HCT116 (cell line): ENCODE data around the gene PRKCZ. TPM values are rescaled to one million over a fixed set of nuclear protein-coding genes. Genes with fewer than 3 reads are reported as not detected.

ENCODE experiments used
- ATAC-seq: fragments of 200-7000 bp; cut with Tn5 transposase; 2 replicates; pipeline ENCODE4 v1.9.1; 2020; ENCODE audit warnings: mild to moderate bottlenecking, moderate library complexity
- BruUV-seq: library from RNA; stranded (reverse); fragments of 400-500 nt; replicated peaks from 2 replicates; lab custom pipeline; 2021; lab: Mats Ljungman, UMichigan
- CTCF ChIA-PET: fragments of 300-600 bp; sonication (Branson Sonifier 250); formaldehyde crosslinking; loops from one replicate; lab custom pipeline; 2021; ENCODE audit warnings: antibody characterized with exemption; lab: Charles Lee
- POLR2A ChIA-PET: fragments of 300-600, 350-600 bp; sonication (Branson Sonifier 250); formaldehyde crosslinking; loops from one replicate; lab custom pipeline; 2021; ENCODE audit warnings: antibody characterized with exemption; lab: Charles Lee
- RAD21 ChIA-PET, 2 experiments: fragments of 300-600 bp; sonication (Branson Sonifier 250); formaldehyde crosslinking; loops; one replicate each; lab custom pipeline; 2023; ENCODE audit warnings: low total read pairs in 2 of 2; ENCODE audit not compliant: uncharacterized antibody in 2 of 2, unreplicated experiment in 2 of 2, low non-redundant PET in 1 of 2; lab: Charles Lee
- DNase-seq: peaks from one replicate; pipeline ENCODE4 v3.0.0-alpha.2; 2010; ENCODE audit warnings: low read depth, low spot score
- H2AFZ ChIP-seq: fragments of 200-600 bp; shearing (Covaris generic), sonication (generic); 2 replicates; pipeline ENCODE4 v1.6.1; 2017; ENCODE audit warnings: low read depth, mixed run types, mixed read lengths, antibody characterized with exemption, low read length; ENCODE audit not compliant: poor library complexity, severe bottlenecking
- H3K27ac ChIP-seq: 2 replicates; pipeline ENCODE4 v1.5.1; 2012; ENCODE audit warnings: low read depth, low read length
- H3K27me3 ChIP-seq: fragments of 200-600 bp; sonication (generic); 2 replicates; pipeline ENCODE4 v1.6.1; 2016; ENCODE audit warnings: mixed run types, low read length, mixed read lengths; ENCODE audit not compliant: insufficient read depth
- H3K36me3 ChIP-seq, 2 experiments: fragments of 200-500 bp in 1 of 2; fragments of 200-600 bp in 1 of 2; sonication (Bioruptor generic) in 1 of 2; sonication (generic) in 1 of 2; 2 replicates each; pipeline versions ENCODE4 v1.5.1 to v1.6.1; 2014 to 2016; ENCODE audit warnings: low read length in 2 of 2, inconsistent platforms in 1 of 2, mixed read lengths in 1 of 2, mixed run types in 1 of 2; ENCODE audit not compliant: insufficient read depth in 2 of 2, control insufficient read depth in 1 of 2
- H3K4me1 ChIP-seq, 2 experiments: fragments of 200-600 bp in 1 of 2; sonication (generic) in 1 of 2; 2 replicates each; pipeline versions ENCODE4 v1.5.1 to v1.6.1; 2012 to 2017; ENCODE audit warnings: low read length in 2 of 2, inconsistent platforms in 1 of 2, mild to moderate bottlenecking in 1 of 2, mixed read lengths in 1 of 2, mixed run types in 1 of 2, moderate library complexity in 1 of 2; ENCODE audit not compliant: insufficient read depth in 2 of 2, control insufficient read depth in 1 of 2
- H3K4me2 ChIP-seq: fragments of 200-600 bp; sonication (generic); 2 replicates; pipeline ENCODE4 v1.6.1; 2017; ENCODE audit warnings: mixed run types, low read length, mixed read lengths
- H3K4me3 ChIP-seq, 2 experiments: fragments of 200-600 bp in 1 of 2; sonication (generic) in 1 of 2; replicated peaks in 1 of 2; 2 replicates each; pipeline ENCODE4 v1.5.1; 2011 to 2016; ENCODE audit warnings: low read length in 2 of 2, control low read depth in 1 of 2, low read depth in 1 of 2, mild to moderate bottlenecking in 1 of 2, mixed read lengths in 1 of 2, mixed run types in 1 of 2
- H3K79me2 ChIP-seq: fragments of 200-600 bp; sonication (generic); 2 replicates; pipeline ENCODE4 v1.6.1; 2017; ENCODE audit warnings: mild to moderate bottlenecking, mixed run types, low read length, moderate library complexity, mixed read lengths; ENCODE audit not compliant: insufficient read depth
- H3K9ac ChIP-seq: fragments of 200-600 bp; sonication (generic); 2 replicates; pipeline ENCODE4 v1.6.1; 2016; ENCODE audit warnings: low read length, mixed read lengths
- H3K9me2 ChIP-seq: fragments of 200-600 bp; sonication (generic), shearing (Covaris generic); 2 replicates; pipeline ENCODE4 v1.6.1; 2017; ENCODE audit warnings: mixed run types, mild to moderate bottlenecking, moderate library complexity; ENCODE audit not compliant: insufficient read depth
- H3K9me3 ChIP-seq, 2 experiments: fragments of 200-500 bp in 1 of 2; fragments of 200-600 bp in 1 of 2; sonication (Bioruptor generic) in 1 of 2; sonication (generic) in 1 of 2; 2 replicates each; pipeline ENCODE4 v1.6.1; 2014 to 2017; ENCODE audit warnings: low read length in 2 of 2, mixed read lengths in 2 of 2, inconsistent platforms in 1 of 2, low read depth in 1 of 2, mild to moderate bottlenecking in 1 of 2, mixed run types in 1 of 2, moderate library complexity in 1 of 2; ENCODE audit not compliant: control insufficient read depth in 1 of 2, insufficient read depth in 1 of 2
- H4K20me1 ChIP-seq: fragments of 200-600 bp; sonication (generic), shearing (Covaris generic); 2 replicates; pipeline ENCODE4 v1.6.1; 2017; ENCODE audit warnings: mixed run types, mild to moderate bottlenecking, moderate library complexity; ENCODE audit not compliant: insufficient read depth
- CBX3 ChIP-seq: IDR thresholded peaks from 2 replicates; pipeline ENCODE4 v1.6.1; 2012; ENCODE audit warnings: low read depth
- CEBPB ChIP-seq: IDR thresholded peaks from 2 replicates; pipeline ENCODE4 v1.6.1; 2012; ENCODE audit warnings: low read depth
- EGR1 ChIP-seq: IDR thresholded peaks from 2 replicates; pipeline ENCODE4 v1.6.1; 2012; ENCODE audit warnings: low read depth
- ELF1 ChIP-seq: IDR thresholded peaks from 2 replicates; pipeline ENCODE4 v1.6.1; 2012; ENCODE audit warnings: low read depth, borderline replicate concordance
- EZH2 ChIP-seq: fragments of 200-600 bp; sonication (generic); IDR thresholded peaks from 2 replicates; pipeline ENCODE4 v1.6.1; 2017; ENCODE audit warnings: antibody characterized with exemption, mixed run types
- EZH2phosphoT487 ChIP-seq: fragments of 200-600 bp; IDR thresholded peaks from 2 replicates; pipeline ENCODE4 v1.6.1; 2018; ENCODE audit warnings: antibody characterized with exemption, borderline replicate concordance
- FOSL1 ChIP-seq: IDR thresholded peaks from 2 replicates; pipeline ENCODE4 v1.6.1; 2012; ENCODE audit warnings: low read depth
- JUND ChIP-seq: IDR thresholded peaks from 2 replicates; pipeline ENCODE4 v1.6.1; 2012
- MAX ChIP-seq: IDR thresholded peaks from 2 replicates; pipeline ENCODE4 v1.6.1; 2012
- POLR2A ChIP-seq: IDR thresholded peaks from 2 replicates; pipeline ENCODE4 v1.7.0; 2011; ENCODE audit warnings: borderline replicate concordance; ENCODE audit not compliant: insufficient read depth, insufficient read length; ENCODE audit errors: extremely low read depth
- RAD21 ChIP-seq: IDR thresholded peaks from 2 replicates; pipeline ENCODE4 v1.6.1; 2012; ENCODE audit warnings: low read depth, mild to moderate bottlenecking
- REST ChIP-seq: IDR thresholded peaks from 2 replicates; pipeline ENCODE4 v1.6.1; 2012; ENCODE audit warnings: low read depth
- SIN3A ChIP-seq: IDR thresholded peaks from 2 replicates; pipeline ENCODE4 v1.6.1; 2012; ENCODE audit warnings: low read depth
- SP1 ChIP-seq: IDR thresholded peaks from 2 replicates; pipeline ENCODE4 v1.6.1; 2012; ENCODE audit warnings: low read depth
- SRF ChIP-seq: IDR thresholded peaks from 2 replicates; pipeline ENCODE4 v1.6.1; 2012; ENCODE audit warnings: low read depth
- ZFX ChIP-seq: fragments of 450-650 bp; IDR thresholded peaks from 2 replicates; pipeline ENCODE4 v1.6.1; 2017
- ZNF274 ChIP-seq: fragments of 200-500 bp; sonication (Bioruptor generic); IDR thresholded peaks from 2 replicates; pipeline ENCODE4 v1.6.1; 2014; ENCODE audit warnings: mild to moderate bottlenecking, low read depth, low read length, inconsistent platforms
- intact Hi-C: fragments of 100-400 bp; cut with micrococcal nuclease; formaldehyde crosslinking; loops from 2 replicates; pipeline ENCODE4 v1.10.0; 2022
- total RNA-seq: library from RNA; stranded (reverse); gene quantifications from one replicate; pipeline ENCODE4 v1.2.1, GENCODE V29; 2021; ENCODE audit not compliant: unreplicated experiment

The PRKCZ gene
- total RNA-seq, 1 experiment from 2014 or later = 46.8 TPM

GRCh38 chr1:2110738-2111673 lies 60.8 kb downstream of the PRKCZ start:
- no peak overlapping the region for H3K4me3 ChIP-seq
- H3K4me2 ChIP-seq = no peak overlapping the region
- no TSS peak for BruUV-seq
- no peaks in the 10 kb centered on the region; a peak in 1 of 4 replicates for H3K36me3 ChIP-seq
- DNase-seq = no peak
- H2AFZ ChIP-seq = no peak overlapping the region
- POLR2A ChIA-PET = no interaction called here
- H3K9me3 ChIP-seq = no peaks in the 10 kb centered on the region
- H3K9me2 ChIP-seq = no peaks in the 10 kb centered on the region
- H3K79me2 ChIP-seq = no peaks in the 10 kb centered on the region
- intact Hi-C loops = no loop called here
- H3K9ac ChIP-seq = no peak overlapping the region
- no peaks in the 10 kb centered on the region for H4K20me1 ChIP-seq
- H3K4me1 ChIP-seq = no peaks in the 10 kb centered on the region
- TF ChIP-seq ZNF274 (no peak), ZFX (no peak), EZH2 (no peak), SRF (no peak), RAD21 (no peak), SIN3A (no peak), CBX3 (no peak), SP1 (no peak), JUND (no peak), POLR2A (no peak), CEBPB (no peak), FOSL1 (no peak), ELF1 (no peak), EGR1 (no peak), REST (no peak), MAX (no peak), EZH2phosphoT487 (no peak)
- TF ChIP-seq, all 23 proteins: peak for 0
- Histone ChIP-seq H3K27me3 (no peaks in the 10 kb centered on the region), H3K27ac (no peak overlapping the region)
- RAD21 ChIA-PET = no interaction called here
- CTCF ChIA-PET = no interaction called here
- ATAC-seq = no peak
